GM12878 (cell line): Measurements from ENCODE around the gene TINCR. TPM values are rescaled to one million over a fixed set of nuclear protein-coding genes. Genes with fewer than 3 reads are reported as not detected.

Experiments
- ATAC-seq: fragments of 200-7000 bp; cut with Tn5 transposase; 3 replicates; pipeline ENCODE4 v1.9.1; 2020; ENCODE audit warnings: mild to moderate bottlenecking, moderate library complexity
- BruUV-seq: library from RNA; stranded (reverse); fragments of 400-500 nt; replicated peaks from 2 replicates; lab custom pipeline; 2021; lab: Mats Ljungman, UMichigan
- CTCF ChIA-PET: fragments of 300-600 bp; sonication (Branson Sonifier 250); formaldehyde crosslinking; extraction: SDS; loops from one replicate; lab custom pipeline; 2021; ENCODE audit warnings: inconsistent platforms; lab: Yijun Ruan, JAX
- POLR2A ChIA-PET: fragments of 350-600 bp; formaldehyde crosslinking; extraction: SDS; loops from one replicate; lab custom pipeline; 2021; ENCODE audit warnings: inconsistent platforms; lab: Charles Lee
- RAD21 ChIA-PET: fragments of 300-600 bp; sonication (Branson Sonifier 250); formaldehyde crosslinking; loops from one replicate; lab custom pipeline; 2023; ENCODE audit warnings: antibody characterized with exemption; ENCODE audit not compliant: unreplicated experiment; lab: Charles Lee
- SMC1A ChIA-PET: fragments of 300-600 bp; sonication (Branson Sonifier 250); formaldehyde crosslinking; loops from one replicate; lab custom pipeline; 2023; ENCODE audit not compliant: unreplicated experiment, uncharacterized antibody; lab: Charles Lee
- DNase-seq: peaks from one replicate; pipeline ENCODE4 v3.0.0-alpha.2; 2011; ENCODE audit warnings: low read depth, low spot score
- FAIRE-seq: peaks from 3 replicates; lab custom pipeline; 2011; peaks lifted over from hg19 to GRCh38; lab: Jason Lieb, UNC
- H2AFZ ChIP-seq: 2 replicates; pipeline ENCODE4 v1.6.0; 2011; ENCODE audit warnings: low read depth, low read length, control low read depth; ENCODE audit not compliant: control insufficient read depth
- H3K27ac ChIP-seq: 2 replicates; pipeline ENCODE4 v1.5.1; 2011; ENCODE audit warnings: control low read depth; ENCODE audit not compliant: control insufficient read depth, insufficient read depth
- H3K27me3 ChIP-seq, 2 experiments: replicated peaks in 1 of 2; 2 replicates each; pipeline versions ENCODE4 v1.6.0 to v1.6.1; 2011; ENCODE audit warnings: low read length in 1 of 2; ENCODE audit not compliant: control insufficient read depth in 2 of 2, insufficient read depth in 2 of 2
- H3K36me3 ChIP-seq, 2 experiments: 2 replicates each; pipeline ENCODE4 v1.5.1; 2011; ENCODE audit warnings: low read length in 1 of 2; ENCODE audit not compliant: control insufficient read depth in 2 of 2, insufficient read depth in 2 of 2
- H3K4me1 ChIP-seq: 2 replicates; pipeline ENCODE4 v1.6.1; 2011; ENCODE audit warnings: mild to moderate bottlenecking, low read length, moderate library complexity, mixed read lengths; ENCODE audit not compliant: control insufficient read depth, insufficient read depth
- H3K4me2 ChIP-seq: 2 replicates; pipeline ENCODE4 v1.6.0; 2011; ENCODE audit warnings: control low read depth; ENCODE audit not compliant: control insufficient read depth, insufficient read depth
- H3K4me3 ChIP-seq: fragments of 200-600 bp; sonication (generic); 2 replicates; pipeline ENCODE4 v1.5.1; 2016
- H3K79me2 ChIP-seq: 2 replicates; pipeline ENCODE4 v1.6.0; 2011; ENCODE audit warnings: low read length; ENCODE audit not compliant: control insufficient read depth, insufficient read depth
- H3K9ac ChIP-seq: 2 replicates; pipeline ENCODE4 v1.8.0; 2011; ENCODE audit warnings: low read length, control low read depth, mixed read lengths; ENCODE audit not compliant: control insufficient read depth, insufficient read depth
- H3K9me3 ChIP-seq: replicated peaks from 3 replicates; pipeline ENCODE4 v1.5.1; 2011; ENCODE audit warnings: mild to moderate bottlenecking, low read length; ENCODE audit not compliant: control insufficient read depth, insufficient read depth
- H4K20me1 ChIP-seq: 2 replicates; pipeline ENCODE4 v1.6.0; 2011; ENCODE audit not compliant: control insufficient read depth, insufficient read depth
- EED ChIP-seq: sonication (generic); IDR thresholded peaks from 2 replicates; pipeline ENCODE4 v1.6.1; 2016; ENCODE audit warnings: antibody characterized with exemption, low read depth
- HDAC6 ChIP-seq: fragments of 200-600 bp; sonication (generic); IDR thresholded peaks from one replicate; pipeline ENCODE4 v1.8.0; 2017; ENCODE audit warnings: antibody characterized with exemption; ENCODE audit not compliant: unreplicated experiment
- RAD21 ChIP-seq: IDR thresholded peaks from 2 replicates; pipeline ENCODE4 v1.6.1; 2011; ENCODE audit warnings: mild to moderate bottlenecking, low read depth, low read length, moderate library complexity; ENCODE audit not compliant: insufficient read depth
- SMAD1 ChIP-seq: fragments of 450-650 bp; IDR thresholded peaks from 2 replicates; pipeline ENCODE4 v1.6.1; 2018; ENCODE audit warnings: mild to moderate bottlenecking, low read depth; ENCODE audit not compliant: partially characterized antibody
- ZNF217 ChIP-seq: fragments of 450-650 bp; IDR thresholded peaks from 2 replicates; pipeline ENCODE4 v1.6.1; 2017; ENCODE audit warnings: antibody characterized with exemption, mild to moderate bottlenecking
- ZNF24 ChIP-seq: fragments of 450-650 bp; IDR thresholded peaks from 2 replicates; pipeline ENCODE4 v1.6.1; 2017; ENCODE audit warnings: antibody characterized with exemption, mild to moderate bottlenecking
- WGBS: methylation state at CpG from one replicate; pipeline ENCODE4 v1.1.6; 2016; ENCODE audit warnings: low lambda C conversion rate; ENCODE audit not compliant: insufficient replicate concordance, insufficient coverage; ENCODE audit errors: missing lambda C conversion rate; 5-methylcytosine and 5-hydroxymethylcytosine counted together
- in situ Hi-C: fragments of 300-500 bp; cut with MboI; formaldehyde crosslinking; loops from 9 replicates; pipeline ENCODE4 v1.14.3; 2018; ENCODE audit warnings: mixed read lengths
- intact Hi-C: fragments of 100-400 bp; cut with micrococcal nuclease; formaldehyde crosslinking; loops from one replicate; pipeline ENCODE4 v1.14.2; 2022; ENCODE audit not compliant: unreplicated experiment
- polyA plus RNA-seq, 11 experiments: library from polyadenylated mRNA; depleted of rRNA in 4 of 11; unstranded in 6 of 11; stranded (reverse) in 5 of 11; fragments of >200 nt; fragmentation: Nextera tagmentation in 4 of 11; fragmentation: Illumina TruSeq in 1 of 11; extraction: Ambion mirVana in 4 of 11; extraction: Trizol in 1 of 11; gene quantifications; 1 replicate in 1 of 11; 2 replicates in 10 of 11; pipeline versions ENCODE4 v1.2.1 to v1.2.3, GENCODE V29; 2011 to 2016; ENCODE audit warnings: inconsistent platforms in 2 of 11, missing spikeins in 2 of 11, low read depth in 1 of 11
- total RNA-seq, 4 experiments: library from RNA; depleted of rRNA in 3 of 4; stranded (reverse); fragments of >200 nt in 3 of 4; fragmentation: Illumina TruSeq in 1 of 4; extraction: Trizol in 1 of 4; gene quantifications; 2 replicates each; pipeline versions ENCODE4 v1.2.1 to v1.2.3, GENCODE V29; 2013 to 2021
- TF ChIP-seq, protein P1 (sequence below), 3 experiments: IDR thresholded peaks in 2 of 3; conservative IDR thresholded peaks in 1 of 3; 2 replicates each; pipeline ENCODE4 v1.5.1; 2011; ENCODE audit warnings: low read depth in 3 of 3, low read length in 3 of 3, mild to moderate bottlenecking in 3 of 3, control low read depth in 2 of 3, moderate library complexity in 2 of 3, inconsistent platforms in 1 of 3, mixed read lengths in 1 of 3; ENCODE audit not compliant: control insufficient read depth in 2 of 3, insufficient read depth in 1 of 3; ENCODE audit errors: extremely low read depth in 1 of 3
- TF ChIP-seq, protein P2 (sequence below): fragments of 450-650 bp; IDR thresholded peaks from 2 replicates; pipeline ENCODE4 v1.6.1; 2017; ENCODE audit warnings: mild to moderate bottlenecking, moderate library complexity

The TINCR gene
- total and polyA plus RNA-seq, 10 of the 15 experiments (the other 5 are each of a cell fraction or from before 2014, with no cell fraction given), result 0.02 to 0.36 (median 0.06) TPM; not detected in 3

GRCh38 chr19:5540208-5540607, 27.5 kb downstream of the TINCR start:
- no peak for TF ChIP-seq SMAD1
- no peak for TF ChIP-seq HDAC6
- no peak for TF ChIP-seq RAD21
- no peak for TF ChIP-seq EED
- TF ChIP-seq ZNF217, result no peak
- TF ChIP-seq, protein P1, sequence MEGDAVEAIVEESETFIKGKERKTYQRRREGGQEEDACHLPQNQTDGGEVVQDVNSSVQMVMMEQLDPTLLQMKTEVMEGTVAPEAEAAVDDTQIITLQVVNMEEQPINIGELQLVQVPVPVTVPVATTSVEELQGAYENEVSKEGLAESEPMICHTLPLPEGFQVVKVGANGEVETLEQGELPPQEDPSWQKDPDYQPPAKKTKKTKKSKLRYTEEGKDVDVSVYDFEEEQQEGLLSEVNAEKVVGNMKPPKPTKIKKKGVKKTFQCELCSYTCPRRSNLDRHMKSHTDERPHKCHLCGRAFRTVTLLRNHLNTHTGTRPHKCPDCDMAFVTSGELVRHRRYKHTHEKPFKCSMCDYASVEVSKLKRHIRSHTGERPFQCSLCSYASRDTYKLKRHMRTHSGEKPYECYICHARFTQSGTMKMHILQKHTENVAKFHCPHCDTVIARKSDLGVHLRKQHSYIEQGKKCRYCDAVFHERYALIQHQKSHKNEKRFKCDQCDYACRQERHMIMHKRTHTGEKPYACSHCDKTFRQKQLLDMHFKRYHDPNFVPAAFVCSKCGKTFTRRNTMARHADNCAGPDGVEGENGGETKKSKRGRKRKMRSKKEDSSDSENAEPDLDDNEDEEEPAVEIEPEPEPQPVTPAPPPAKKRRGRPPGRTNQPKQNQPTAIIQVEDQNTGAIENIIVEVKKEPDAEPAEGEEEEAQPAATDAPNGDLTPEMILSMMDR (IDR thresholded peaks at IDR 0.05 in 2 of 3, conservative IDR thresholded peaks at IDR 0.05 in 1 of 3; ENCODE audit: control insufficient read depth in 2 of 3, extremely low read depth in 1 of 3, insufficient read depth in 1 of 3, low read depth in 3 of 3, low read length in 3 of 3), result no peak
- TF ChIP-seq, protein P2, sequence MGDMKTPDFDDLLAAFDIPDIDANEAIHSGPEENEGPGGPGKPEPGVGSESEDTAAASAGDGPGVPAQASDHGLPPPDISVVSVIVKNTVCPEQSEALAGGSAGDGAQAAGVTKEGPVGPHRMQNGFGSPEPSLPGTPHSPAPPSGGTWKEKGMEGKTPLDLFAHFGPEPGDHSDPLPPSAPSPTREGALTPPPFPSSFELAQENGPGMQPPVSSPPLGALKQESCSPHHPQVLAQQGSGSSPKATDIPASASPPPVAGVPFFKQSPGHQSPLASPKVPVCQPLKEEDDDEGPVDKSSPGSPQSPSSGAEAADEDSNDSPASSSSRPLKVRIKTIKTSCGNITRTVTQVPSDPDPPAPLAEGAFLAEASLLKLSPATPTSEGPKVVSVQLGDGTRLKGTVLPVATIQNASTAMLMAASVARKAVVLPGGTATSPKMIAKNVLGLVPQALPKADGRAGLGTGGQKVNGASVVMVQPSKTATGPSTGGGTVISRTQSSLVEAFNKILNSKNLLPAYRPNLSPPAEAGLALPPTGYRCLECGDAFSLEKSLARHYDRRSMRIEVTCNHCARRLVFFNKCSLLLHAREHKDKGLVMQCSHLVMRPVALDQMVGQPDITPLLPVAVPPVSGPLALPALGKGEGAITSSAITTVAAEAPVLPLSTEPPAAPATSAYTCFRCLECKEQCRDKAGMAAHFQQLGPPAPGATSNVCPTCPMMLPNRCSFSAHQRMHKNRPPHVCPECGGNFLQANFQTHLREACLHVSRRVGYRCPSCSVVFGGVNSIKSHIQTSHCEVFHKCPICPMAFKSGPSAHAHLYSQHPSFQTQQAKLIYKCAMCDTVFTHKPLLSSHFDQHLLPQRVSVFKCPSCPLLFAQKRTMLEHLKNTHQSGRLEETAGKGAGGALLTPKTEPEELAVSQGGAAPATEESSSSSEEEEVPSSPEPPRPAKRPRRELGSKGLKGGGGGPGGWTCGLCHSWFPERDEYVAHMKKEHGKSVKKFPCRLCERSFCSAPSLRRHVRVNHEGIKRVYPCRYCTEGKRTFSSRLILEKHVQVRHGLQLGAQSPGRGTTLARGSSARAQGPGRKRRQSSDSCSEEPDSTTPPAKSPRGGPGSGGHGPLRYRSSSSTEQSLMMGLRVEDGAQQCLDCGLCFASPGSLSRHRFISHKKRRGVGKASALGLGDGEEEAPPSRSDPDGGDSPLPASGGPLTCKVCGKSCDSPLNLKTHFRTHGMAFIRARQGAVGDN, result no peak
- TF ChIP-seq ZNF24, result no peak
- ATAC-seq (no peak), FAIRE-seq (no peak), DNase-seq (no peak)
- Histone ChIP-seq H3K9me3 (no peaks in the 10 kb centered on the region; the same call in 2 of the 3 replicates), H3K4me1 (no peaks in the 10 kb centered on the region), H4K20me1 (no peaks in the 10 kb centered on the region), H3K9ac (no peak overlapping the region), H3K79me2 (no peaks in the 10 kb centered on the region), H3K27me3 (no peaks in the 10 kb centered on the region), H3K4me3 (no peak overlapping the region), H3K4me2 (no peak overlapping the region), H2AFZ (no peak overlapping the region), H3K36me3 (no peaks in the 10 kb centered on the region), H3K27ac (no peak overlapping the region)
- in situ Hi-C loops, result no loop called here
- 85% methylated on average over 10 of the region's 10 CpGs for WGBS
- ChIA-PET SMC1A (no interaction called here), CTCF (no interaction called here), RAD21 (no interaction called here), POLR2A (no interaction called here)
- no TSS peak for BruUV-seq
- intact Hi-C loops, result no loop called here
